Parathyroid adenoma (tissue), 2 donors: ENCODE results near the gene DGKD.
"Not testable (repeated sequence)": the region's sequence is repeated elsewhere in the genome, so short reads cannot be mapped to it uniquely, and the experiment has no call there.

Experiments used
- H2AFZ ChIP-seq: fragments of 300-600 bp; sonication (generic); one replicate; pipeline ENCODE4 v1.7.0; 2017; ENCODE audit warnings: antibody characterized with exemption, mild to moderate bottlenecking
- H3K27ac ChIP-seq: fragments of 300-600 bp; sonication (generic); one replicate; pipeline ENCODE4 v1.7.0; 2017
- H3K27me3 ChIP-seq: fragments of 300-600 bp; sonication (generic); one replicate; pipeline ENCODE4 v1.7.0; 2017; ENCODE audit warnings: low read length; ENCODE audit not compliant: control insufficient read depth, insufficient read depth
- H3K36me3 ChIP-seq: fragments of 300-600 bp; sonication (generic); one replicate; pipeline ENCODE4 v1.7.0; 2017; ENCODE audit warnings: low read length; ENCODE audit not compliant: control insufficient read depth, insufficient read depth
- H3K4me1 ChIP-seq: fragments of 300-600 bp; sonication (generic); one replicate; pipeline ENCODE4 v1.7.0; 2017; ENCODE audit warnings: control low read depth
- H3K4me2 ChIP-seq: fragments of 300-600 bp; sonication (generic); one replicate; pipeline ENCODE4 v1.7.0; 2017; ENCODE audit warnings: low read length
- H3K4me3 ChIP-seq: fragments of 300-600 bp; sonication (generic); one replicate; pipeline ENCODE4 v1.7.0; 2017; ENCODE audit warnings: low read depth, low read length
- H3K79me2 ChIP-seq: fragments of 300-600 bp; sonication (generic); one replicate; pipeline ENCODE4 v1.7.0; 2017; ENCODE audit warnings: control low read depth
- H3K9ac ChIP-seq: fragments of 300-600 bp; sonication (generic); one replicate; pipeline ENCODE4 v1.7.0; 2017; ENCODE audit warnings: mild to moderate bottlenecking
- H3K9me3 ChIP-seq: fragments of 300-600 bp; sonication (generic); one replicate; pipeline ENCODE4 v1.7.0; 2017; ENCODE audit warnings: low read length; ENCODE audit not compliant: control insufficient read depth
- TF ChIP-seq, protein P1 (sequence below): fragments of 300-600 bp; sonication (generic); IDR thresholded peaks from one replicate; pipeline ENCODE4 v1.7.0; 2017; ENCODE audit warnings: antibody characterized with exemption, mild to moderate bottlenecking
- donor health status: primary hyperparathyroidism.

The DGKD gene

DNA sequence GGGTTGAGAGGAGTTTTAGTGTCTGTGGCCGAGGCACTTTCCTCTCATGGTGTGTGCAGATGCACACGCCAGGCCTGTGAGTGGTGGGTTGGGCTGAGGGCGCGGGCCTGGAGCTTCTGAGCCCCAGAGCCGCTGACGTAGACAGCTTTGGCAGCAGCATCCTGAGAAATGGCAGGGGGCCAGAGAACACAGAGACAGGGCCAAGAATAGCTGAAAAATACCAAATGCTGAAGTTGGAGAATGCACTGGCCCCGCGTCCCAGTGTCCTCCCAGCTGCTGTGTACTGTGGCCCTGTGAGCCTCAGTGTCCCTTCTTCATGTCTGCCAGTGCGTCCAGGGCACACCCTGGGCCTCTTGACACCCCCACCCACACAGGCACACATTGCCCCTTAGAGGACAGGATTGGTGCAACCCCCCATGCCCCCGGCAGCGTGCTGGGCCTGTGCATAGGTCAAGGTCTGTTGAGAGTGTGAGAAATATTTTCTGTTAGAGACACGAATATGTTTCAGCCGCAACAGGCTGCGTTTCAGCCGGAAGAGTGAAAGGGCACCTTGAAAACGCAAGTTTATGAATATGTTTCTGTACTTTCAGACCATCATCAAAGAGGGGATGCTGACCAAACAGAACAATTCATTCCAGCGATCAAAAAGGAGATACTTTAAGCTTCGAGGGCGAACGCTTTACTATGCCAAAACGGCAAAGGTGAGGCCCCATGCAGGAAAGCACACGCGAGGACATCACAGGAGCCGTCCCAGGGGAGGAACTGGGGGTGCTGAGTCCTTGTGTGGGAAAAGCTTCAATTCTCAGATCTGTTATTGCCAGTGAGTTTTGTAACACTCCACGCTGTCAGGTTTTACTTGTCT lies 33.6 kb downstream of the DGKD start:
- Histone ChIP-seq H3K9ac (no peak overlapping the region), H3K79me2 (no peaks in the 10 kb centered on the region), H2AFZ (peak overlapping the region; percentile 75), H3K27me3 (no peaks in the 10 kb centered on the region), H3K9me3 (no peaks in the 10 kb centered on the region), H3K4me3 (no peak overlapping the region), H3K4me1 (peaks cover 11% of the 10 kb centered on the region), H3K4me2 (peak overlapping the region; percentile 18), H3K27ac (peak overlapping the region; percentile 65), H3K36me3 (no peaks in the 10 kb centered on the region)
- TF ChIP-seq, protein P1, sequence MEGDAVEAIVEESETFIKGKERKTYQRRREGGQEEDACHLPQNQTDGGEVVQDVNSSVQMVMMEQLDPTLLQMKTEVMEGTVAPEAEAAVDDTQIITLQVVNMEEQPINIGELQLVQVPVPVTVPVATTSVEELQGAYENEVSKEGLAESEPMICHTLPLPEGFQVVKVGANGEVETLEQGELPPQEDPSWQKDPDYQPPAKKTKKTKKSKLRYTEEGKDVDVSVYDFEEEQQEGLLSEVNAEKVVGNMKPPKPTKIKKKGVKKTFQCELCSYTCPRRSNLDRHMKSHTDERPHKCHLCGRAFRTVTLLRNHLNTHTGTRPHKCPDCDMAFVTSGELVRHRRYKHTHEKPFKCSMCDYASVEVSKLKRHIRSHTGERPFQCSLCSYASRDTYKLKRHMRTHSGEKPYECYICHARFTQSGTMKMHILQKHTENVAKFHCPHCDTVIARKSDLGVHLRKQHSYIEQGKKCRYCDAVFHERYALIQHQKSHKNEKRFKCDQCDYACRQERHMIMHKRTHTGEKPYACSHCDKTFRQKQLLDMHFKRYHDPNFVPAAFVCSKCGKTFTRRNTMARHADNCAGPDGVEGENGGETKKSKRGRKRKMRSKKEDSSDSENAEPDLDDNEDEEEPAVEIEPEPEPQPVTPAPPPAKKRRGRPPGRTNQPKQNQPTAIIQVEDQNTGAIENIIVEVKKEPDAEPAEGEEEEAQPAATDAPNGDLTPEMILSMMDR, result no peak

DNA sequence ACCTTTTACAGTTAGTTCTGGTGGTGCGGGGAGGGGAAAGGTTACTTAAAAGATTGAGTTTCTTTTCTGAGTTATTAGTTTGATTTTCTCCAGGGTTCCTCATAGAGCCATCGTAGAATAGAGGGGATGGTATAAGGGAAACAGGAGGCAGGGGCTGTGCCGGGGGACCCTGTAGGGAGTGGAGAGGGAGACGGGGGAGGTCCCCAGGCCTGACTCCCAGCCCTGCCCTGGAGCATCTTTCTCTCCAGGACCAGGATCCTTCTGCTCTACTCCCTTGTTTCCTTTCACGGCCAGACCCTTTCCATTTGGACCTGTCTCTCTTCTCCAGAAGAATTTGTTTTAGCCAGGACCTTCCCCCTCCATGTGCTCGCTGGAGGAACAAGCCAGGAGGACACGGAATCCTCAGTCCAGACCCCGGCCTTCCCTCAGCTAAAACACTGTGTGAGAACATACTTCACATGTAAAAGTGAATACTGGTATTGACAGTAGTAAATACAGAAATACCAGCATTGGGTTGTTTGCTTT lies 35.4 kb downstream of the DGKD start:
- H3K4me2 ChIP-seq, result no peak overlapping the region
- H3K36me3 ChIP-seq, result no peaks in the 10 kb centered on the region
- H3K79me2 ChIP-seq, result no peaks in the 10 kb centered on the region
- H3K4me1 ChIP-seq, result peaks cover 11% of the 10 kb centered on the region
- no peak overlapping the region for H3K4me3 ChIP-seq
- TF ChIP-seq, protein P1, result no peak
- H3K9me3 ChIP-seq, result no peaks in the 10 kb centered on the region
- H3K9ac ChIP-seq, result no peak overlapping the region
- H3K27ac ChIP-seq, result no peak overlapping the region
- H2AFZ ChIP-seq, result no peak overlapping the region
- no peaks in the 10 kb centered on the region for H3K27me3 ChIP-seq

DNA sequence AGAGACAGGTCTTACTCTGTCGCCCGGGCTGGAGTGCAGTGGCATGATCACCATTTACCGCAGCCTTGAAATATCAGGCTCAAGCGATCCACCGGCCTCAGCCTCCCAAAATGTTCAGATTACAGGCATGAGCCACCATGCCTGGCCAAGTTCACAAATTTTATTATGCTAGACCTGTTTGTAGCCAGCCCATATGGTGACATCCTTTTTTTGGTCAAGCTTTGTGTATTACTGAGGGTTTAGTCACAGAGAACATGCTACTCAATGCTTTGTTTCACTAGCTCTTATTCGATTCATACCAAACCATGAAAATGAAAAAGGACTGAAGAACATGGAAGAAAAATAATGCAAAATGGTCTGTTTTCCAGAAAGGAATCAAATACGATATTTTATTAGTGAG lies 41.4 kb downstream of the DGKD start:
- no peak overlapping the region for H2AFZ ChIP-seq
- no peaks in the 10 kb centered on the region for H3K36me3 ChIP-seq
- H3K4me3 ChIP-seq, result no peak overlapping the region
- H3K9ac ChIP-seq, result no peak overlapping the region
- H3K27ac ChIP-seq, result no peak overlapping the region
- no peaks in the 10 kb centered on the region for H3K4me1 ChIP-seq
- peaks cover 8% of the 10 kb centered on the region for H3K79me2 ChIP-seq
- no peaks in the 10 kb centered on the region for H3K27me3 ChIP-seq
- H3K4me2 ChIP-seq, result no peak overlapping the region
- H3K9me3 ChIP-seq, result no peaks in the 10 kb centered on the region
- TF ChIP-seq, protein P1, result no peak

DNA sequence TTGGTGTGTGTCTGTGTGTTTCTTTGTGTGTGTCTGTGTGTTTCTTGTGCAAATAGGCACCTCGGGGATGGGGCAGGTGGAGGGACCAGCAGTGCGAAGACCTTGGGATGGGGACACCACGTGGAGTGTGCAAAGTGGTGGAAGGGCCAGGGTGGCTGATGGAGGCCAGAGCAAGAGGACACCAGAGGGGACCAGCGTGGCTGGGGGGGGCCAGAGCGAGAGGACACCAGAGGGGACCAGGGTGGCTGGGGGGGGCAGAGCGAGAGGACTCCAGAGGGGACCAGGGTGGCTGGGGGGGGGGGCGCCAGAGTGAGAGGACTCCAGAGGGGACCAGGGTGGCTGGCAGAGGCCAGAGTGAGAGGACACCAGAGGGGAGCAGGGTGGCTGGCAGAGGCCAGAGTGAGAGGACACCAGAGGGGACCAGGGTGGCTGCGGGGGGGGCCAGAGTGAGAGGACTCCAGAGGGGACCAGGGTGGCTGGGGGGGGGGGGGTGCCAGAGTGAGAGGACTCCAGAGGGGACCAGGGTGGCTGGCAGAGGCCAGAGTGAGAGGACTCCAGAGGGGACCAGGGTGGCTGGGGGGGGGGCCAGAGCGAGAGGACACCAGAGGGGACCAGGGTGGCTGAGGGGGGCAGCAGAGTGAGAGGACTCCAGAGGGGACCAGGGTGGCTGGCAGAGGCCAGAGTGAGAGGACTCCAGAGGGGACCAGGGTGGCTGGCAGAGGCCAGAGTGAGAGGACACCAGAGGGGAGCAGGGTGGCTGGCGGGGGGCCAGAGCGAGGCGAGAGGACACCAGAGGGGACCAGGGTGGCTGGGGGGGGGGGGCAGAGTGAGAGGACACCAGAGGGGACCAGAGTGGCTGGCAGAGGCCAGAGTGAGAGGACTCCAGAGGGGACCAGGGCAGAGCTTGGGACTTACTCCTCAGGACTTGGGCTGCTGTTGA lies 42.7 kb downstream of the DGKD start:
- not testable (repeated sequence) for H3K4me3 ChIP-seq, H3K79me2 ChIP-seq, H2AFZ ChIP-seq, H3K27ac ChIP-seq, H3K9ac ChIP-seq, H3K36me3 ChIP-seq, H3K4me1 ChIP-seq, H3K9me3 ChIP-seq, H3K4me2 ChIP-seq, H3K27me3 ChIP-seq
